Measurements from ENCODE around the gene TMEM80.

TMEM80 gene

DNA sequence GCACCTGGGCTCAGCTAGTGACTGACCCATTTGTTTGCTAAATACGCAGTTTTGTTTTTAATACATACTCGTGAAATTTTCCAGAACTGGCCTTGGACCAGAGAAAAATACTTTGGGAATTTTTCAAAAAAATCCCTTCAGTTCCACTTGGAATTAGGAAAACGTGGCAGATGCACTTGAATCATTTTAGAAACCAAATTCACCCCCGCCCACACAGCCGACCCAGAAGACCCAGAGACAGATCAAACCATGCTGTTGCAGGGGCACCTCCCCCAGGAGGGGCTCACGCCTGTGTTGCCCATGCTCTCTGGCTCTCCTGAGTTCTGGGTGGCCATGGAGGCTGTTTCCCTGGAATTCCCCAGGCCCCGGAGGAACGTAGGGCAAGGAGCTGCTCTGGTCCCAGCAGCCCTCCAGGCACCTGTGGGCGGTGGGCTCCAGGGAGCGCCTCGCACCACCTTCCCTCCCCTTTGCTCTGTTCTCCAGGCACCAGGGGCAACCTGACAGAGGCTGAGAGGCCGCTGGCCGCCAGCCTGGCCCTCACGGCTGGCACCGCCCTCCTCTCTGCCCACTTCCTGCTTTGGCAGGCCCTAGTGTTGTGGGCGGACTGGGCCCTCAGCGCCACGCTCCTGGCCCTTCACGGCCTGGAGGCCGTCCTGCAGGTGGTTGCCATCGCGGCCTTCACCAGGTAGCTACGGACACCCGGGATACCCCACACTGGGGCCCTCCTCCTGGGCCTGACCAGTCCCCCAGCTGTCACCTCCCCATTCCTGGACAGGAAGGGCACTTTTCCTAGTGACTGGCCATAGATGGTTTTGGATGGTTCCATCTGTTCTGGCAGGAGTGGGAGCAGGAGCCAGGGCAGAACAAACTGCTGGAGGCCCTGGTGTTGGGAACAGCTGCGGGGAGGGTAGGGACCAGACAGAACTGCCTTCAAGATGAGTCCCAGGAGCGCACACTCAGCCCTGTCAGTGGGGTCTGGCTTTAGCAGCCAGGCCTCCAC is 7.1 kb downstream of the TMEM80 start:
- DNase-seq = no peak

- no peak for DNase-seq
Observed at GRCh38 chr11:703506-703905, 7.9 kb downstream of the TMEM80 start.

- DNase-seq = no peak
Observed at GRCh38 chr11:704228-704674, 8.6 kb downstream of the TMEM80 start.

DNA sequence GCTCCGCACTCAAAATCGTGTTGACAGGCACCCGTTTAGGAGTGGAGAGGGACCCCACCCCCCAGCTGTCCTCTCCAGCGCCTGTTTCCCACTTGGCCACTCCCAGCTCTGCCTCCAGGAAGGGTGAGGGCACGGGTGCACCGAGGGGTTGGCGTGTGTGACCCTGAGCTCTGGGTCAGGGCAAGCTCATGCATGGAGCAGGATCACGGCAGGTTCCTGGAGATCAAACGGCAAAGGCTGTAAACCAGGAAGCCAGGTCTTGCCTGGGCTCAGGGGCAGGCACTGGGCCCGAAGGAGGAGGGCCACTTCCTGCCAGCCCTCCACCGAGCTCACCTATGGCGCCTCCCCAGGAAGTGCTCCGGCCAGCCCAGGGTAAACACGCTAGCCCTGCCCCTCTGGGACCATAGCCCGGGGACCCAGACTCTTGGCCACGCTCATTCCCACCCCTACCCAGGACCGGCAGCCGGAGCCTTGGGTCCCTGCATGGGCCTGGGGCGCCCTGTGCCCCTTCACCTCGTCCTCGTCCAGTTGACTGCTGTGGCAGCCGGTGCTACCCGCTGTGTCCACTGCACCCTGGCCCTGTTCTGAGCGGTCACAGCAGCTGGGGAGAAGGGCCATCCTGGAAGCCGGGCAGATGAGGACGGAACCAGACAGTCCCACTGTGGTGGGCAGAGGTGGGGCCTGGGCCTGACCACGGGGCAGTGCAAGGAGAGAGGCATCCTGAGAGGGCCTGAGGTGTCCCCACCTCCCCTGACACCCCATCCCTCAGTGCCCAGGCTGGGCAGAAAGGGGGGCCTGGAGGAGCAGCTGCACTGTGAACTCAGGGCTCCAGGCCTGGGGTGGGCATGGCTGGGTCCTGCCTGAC is 9.4 kb downstream of the TMEM80 start:
- DNase-seq = no peak

DNA sequence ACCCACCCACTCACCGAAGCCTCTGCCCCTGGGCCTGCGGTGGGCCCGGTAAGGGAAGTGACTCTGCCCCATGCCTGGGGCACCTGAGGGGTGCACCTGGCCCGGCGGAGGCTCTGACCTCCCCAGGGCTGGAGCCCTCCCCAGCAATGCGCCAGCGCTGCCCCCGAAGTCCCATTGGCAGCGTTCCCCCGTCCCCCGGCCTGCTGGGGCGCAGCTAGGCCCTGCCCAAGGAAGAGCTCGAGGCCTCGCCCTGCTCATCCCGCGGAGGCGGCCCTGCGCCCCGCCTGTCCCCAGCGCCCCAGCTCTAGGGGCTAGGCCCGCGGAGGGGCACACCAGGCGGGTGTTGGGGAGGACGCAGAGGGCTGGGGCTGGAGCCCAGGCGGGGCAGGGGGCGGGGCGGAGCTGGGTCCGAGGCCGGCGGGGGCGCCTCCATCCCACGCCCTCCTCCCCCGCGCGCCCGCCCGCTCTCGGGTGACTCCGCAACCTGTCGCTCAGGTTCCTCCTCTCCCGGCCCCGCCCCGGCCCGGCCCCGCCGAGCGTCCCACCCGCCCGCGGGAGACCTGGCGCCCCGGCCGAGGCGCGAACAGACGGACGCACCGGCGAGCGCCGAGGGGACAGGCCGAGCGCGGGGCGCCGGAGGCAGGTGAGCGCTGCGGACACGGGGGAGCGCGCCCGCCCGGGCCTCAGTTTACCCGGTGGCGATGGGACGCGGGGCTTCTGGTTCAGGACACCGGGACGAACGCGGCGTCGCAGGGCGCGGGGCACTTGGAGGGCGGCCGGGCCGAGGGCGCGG is 10.2 kb downstream of the TMEM80 start, which contains the start of gene EPS8L2:
TSS of gene EPS8L2 (plus strand) at position 586 of the 793 bp plus-strand sequence. CDS start 3,177 bp downstream, outside the sequence.
- DNase-seq = no peak

- DNase-seq = no peak
Observed at GRCh38 chr11:706439-706956, 10.9 kb downstream of the TMEM80 start.

- DNase-seq = no peak
Observed at GRCh38 chr11:706957-707816, 11.6 kb downstream of the TMEM80 start.

DNA sequence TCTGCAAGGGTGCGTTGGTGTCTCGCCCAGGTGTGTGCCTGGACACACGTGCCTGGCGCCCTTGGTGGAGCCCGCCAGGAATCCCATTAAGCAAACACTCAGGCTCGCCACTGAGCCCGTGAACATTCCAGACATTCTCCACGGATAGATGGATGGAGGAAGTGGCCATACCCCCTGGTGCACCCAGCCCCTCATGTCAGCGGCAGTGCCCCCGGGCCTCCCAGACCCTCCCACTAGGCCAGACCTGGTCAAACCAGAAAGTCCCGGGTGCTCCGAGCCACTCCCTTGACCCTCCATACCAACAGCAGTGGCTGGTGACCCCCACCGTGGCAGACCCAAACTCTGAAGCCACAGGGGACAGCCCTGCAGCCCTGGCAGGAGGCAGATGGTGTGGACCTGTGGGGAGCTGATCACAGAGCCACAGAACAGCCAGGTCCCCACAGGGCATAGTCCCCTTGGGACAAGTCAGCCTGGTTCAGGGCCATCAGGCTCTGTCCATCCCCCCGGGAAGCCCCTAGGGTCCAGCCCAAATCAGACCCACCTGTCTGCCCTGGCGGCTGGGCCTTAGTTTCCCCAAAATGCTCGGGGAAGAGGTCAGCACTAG is 12.3 kb downstream of the TMEM80 start:
- DNase-seq = no peak

DNA sequence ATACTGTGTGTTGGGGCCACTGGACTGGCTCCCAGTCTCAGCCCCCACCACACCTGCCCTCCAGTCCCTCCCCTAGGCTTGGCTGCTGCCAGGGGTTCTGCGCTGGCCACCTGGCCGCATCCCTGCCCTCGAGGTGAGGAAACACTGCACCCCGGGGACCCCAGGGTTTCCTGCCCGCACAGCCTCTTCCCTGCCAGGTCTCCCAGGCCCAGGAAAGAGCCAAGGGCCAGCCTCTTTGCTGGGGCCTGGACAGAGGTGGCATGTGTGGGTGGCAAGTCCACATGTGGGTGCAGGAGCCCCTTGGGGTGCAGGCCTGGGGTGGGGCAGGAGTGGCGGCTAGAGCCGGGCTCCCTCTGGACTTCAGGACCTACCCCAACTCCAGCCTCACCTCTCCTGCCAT is 12.9 kb downstream of the TMEM80 start:
- DNase-seq = no peak

- DNase-seq = no peak
Observed at GRCh38 chr11:709109-709997, 13.7 kb downstream of the TMEM80 start.

DNA sequence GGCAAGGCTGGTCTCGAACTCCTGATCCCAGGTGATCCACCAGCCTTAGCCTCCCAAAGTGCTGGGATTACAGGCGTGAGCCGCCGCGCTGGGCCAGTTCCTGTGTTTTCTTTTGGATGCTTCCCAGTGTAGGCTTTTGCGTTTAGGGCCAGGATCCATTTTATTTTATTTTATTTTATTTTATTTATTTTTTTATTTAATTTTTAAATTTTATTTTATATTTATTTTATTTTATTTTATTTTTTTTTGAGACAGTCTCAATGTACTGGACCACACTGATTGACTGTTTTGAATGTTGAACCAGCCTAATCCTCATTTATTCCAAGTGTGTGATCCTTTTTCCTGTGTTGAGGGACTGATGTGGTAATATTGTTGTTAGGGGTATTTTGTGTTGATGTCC is 18.8 kb downstream of the TMEM80 start:
- DNase-seq = no peak

GRCh38 chr11:719214-720016 is 23.8 kb downstream of the TMEM80 start:
- no peak for DNase-seq

GRCh38 chr11:720017-720641 is 24.5 kb downstream of the TMEM80 start:
- DNase-seq = no peak

GRCh38 chr11:720642-721246 is 25.1 kb downstream of the TMEM80 start:
- DNase-seq = peak; percentile 85

DNA sequence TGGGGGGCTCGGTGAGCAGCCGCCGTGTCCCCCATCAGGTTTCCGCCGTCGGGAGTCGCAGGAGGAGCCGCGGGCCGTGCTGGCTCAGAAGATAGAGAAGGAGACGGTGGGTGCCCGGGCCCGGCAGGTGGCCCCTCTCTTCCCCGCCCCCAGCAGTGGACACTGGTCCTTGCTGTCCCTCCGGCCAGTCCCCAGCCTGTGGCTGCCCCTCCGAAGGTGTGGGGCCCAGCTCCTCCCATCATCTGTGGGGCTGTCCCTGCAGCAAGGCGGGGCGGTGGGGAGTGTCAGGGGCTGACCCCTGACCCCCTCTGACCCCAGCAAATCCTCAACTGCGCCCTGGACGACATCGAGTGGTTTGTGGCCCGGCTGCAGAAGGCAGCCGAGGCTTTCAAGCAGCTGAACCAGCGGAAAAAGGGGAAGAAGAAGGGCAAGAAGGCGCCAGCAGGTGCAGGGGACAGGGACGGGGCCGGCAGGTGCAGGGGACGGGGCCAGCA is 25.7 kb downstream of the TMEM80 start:
- DNase-seq = no peak

GRCh38 chr11:721741-722345 is 26.2 kb downstream of the TMEM80 start:
- peak; percentile 32 for DNase-seq

GRCh38 chr11:722346-722811 is 26.8 kb downstream of the TMEM80 start:
- no peak for DNase-seq
